ENCODE data around the gene ATXN10. TPM values are rescaled to one million over a fixed set of nuclear protein-coding genes. Genes with fewer than 3 reads are reported as not detected.

The ATXN10 gene
- total RNA-seq, 1 donor from 2014 or later: 99.7 TPM

GRCh38 chr22:45718391-45718790 is 46.8 kb downstream of the ATXN10 start:
- Mint-ChIP-seq H3K4me1 (no peaks in the 10 kb centered on the region), H3K27me3 (no peaks in the 10 kb centered on the region), H3K4me3 (no peak overlapping the region), H3K9me3 (no peaks in the 10 kb centered on the region), H3K27ac (no peak overlapping the region), H3K36me3 (ENCODE audit: low read depth) (peaks cover 72% of the 10 kb centered on the region)
- ChIA-PET POLR2A (no interaction called here), CTCF (no interaction called here)
- DNase-seq (no peak), ATAC-seq (ENCODE audit: low read depth) (no peak)
- intact Hi-C loops (cut with micrococcal nuclease): no loop called here
- TF ChIP-seq, protein P1, sequence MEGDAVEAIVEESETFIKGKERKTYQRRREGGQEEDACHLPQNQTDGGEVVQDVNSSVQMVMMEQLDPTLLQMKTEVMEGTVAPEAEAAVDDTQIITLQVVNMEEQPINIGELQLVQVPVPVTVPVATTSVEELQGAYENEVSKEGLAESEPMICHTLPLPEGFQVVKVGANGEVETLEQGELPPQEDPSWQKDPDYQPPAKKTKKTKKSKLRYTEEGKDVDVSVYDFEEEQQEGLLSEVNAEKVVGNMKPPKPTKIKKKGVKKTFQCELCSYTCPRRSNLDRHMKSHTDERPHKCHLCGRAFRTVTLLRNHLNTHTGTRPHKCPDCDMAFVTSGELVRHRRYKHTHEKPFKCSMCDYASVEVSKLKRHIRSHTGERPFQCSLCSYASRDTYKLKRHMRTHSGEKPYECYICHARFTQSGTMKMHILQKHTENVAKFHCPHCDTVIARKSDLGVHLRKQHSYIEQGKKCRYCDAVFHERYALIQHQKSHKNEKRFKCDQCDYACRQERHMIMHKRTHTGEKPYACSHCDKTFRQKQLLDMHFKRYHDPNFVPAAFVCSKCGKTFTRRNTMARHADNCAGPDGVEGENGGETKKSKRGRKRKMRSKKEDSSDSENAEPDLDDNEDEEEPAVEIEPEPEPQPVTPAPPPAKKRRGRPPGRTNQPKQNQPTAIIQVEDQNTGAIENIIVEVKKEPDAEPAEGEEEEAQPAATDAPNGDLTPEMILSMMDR (IDR thresholded peaks at IDR 0.05): no peak

DNA sequence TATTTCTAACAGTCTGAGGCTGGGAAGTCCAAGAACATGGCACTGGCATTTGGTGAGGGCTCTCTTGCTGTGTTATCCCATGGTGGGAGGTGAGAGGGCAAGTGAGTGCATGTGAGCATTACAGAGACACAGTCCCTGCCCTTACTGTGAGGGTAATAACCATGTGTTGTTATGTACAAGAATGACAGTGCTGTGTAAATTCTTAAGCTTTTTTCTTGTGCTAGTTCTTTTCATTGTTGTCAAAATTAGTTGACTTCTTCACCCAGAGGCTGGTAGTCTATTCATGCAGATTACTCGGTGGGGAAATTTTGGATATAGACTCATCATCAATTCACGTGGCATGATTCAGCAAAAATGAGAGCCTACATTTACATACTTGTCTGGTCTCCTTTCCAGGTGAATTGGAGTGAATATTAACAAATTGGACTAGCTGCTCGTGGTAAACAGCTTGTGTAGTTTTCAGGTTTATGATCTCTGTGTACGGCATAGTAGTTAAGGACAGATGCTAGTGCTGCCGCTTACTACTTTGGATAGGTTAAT is 49.3 kb downstream of the ATXN10 start:
- H3K36me3 Mint-ChIP-seq (ENCODE audit: low read depth): peaks cover 59% of the 10 kb centered on the region
- H3K9me3 Mint-ChIP-seq: no peaks in the 10 kb centered on the region
- TF ChIP-seq, protein P1 (IDR thresholded peaks at IDR 0.05): no peak
- no peak overlapping the region for H3K27ac Mint-ChIP-seq
- ChIA-PET CTCF (no interaction called here), POLR2A (no interaction called here)
- no peak overlapping the region for H3K4me3 Mint-ChIP-seq
- DNase-seq (no peak), ATAC-seq (ENCODE audit: low read depth) (no peak)
- peaks cover 21% of the 10 kb centered on the region for H3K4me1 Mint-ChIP-seq
- intact Hi-C loops (cut with micrococcal nuclease): no loop called here
- H3K27me3 Mint-ChIP-seq: no peaks in the 10 kb centered on the region

GRCh38 chr22:45722006-45722405 is 50.4 kb downstream of the ATXN10 start:
- no peak overlapping the region for H3K27ac Mint-ChIP-seq
- intact Hi-C loops (cut with micrococcal nuclease): no loop called here

GRCh38 chr22:45726081-45726480 is 54.4 kb downstream of the ATXN10 start:
- no peaks in the 10 kb centered on the region for H3K9me3 Mint-ChIP-seq
- DNase-seq (no peak), ATAC-seq (ENCODE audit: low read depth) (no peak)
- peaks cover 34% of the 10 kb centered on the region for H3K4me1 Mint-ChIP-seq
- ChIA-PET POLR2A (no interaction called here), CTCF (no interaction called here)
- intact Hi-C loops (cut with micrococcal nuclease): no loop called here
- TF ChIP-seq, protein P1 (IDR thresholded peaks at IDR 0.05): no peak
- H3K36me3 Mint-ChIP-seq (ENCODE audit: low read depth): peaks cover 46% of the 10 kb centered on the region
- H3K4me3 Mint-ChIP-seq: no peak overlapping the region
- H3K27ac Mint-ChIP-seq: no peak overlapping the region
- no peaks in the 10 kb centered on the region for H3K27me3 Mint-ChIP-seq

More at GRCh38 chr22:45722006-45722405, 50.4 kb downstream of the ATXN10 start:
- no peaks in the 10 kb centered on the region for H3K27me3 Mint-ChIP-seq
- ATAC-seq (ENCODE audit: low read depth) (no peak), DNase-seq (no peak)
- ChIA-PET POLR2A (no interaction called here), CTCF (no interaction called here)
- no peak overlapping the region for H3K4me3 Mint-ChIP-seq
- H3K4me1 Mint-ChIP-seq: peaks cover 30% of the 10 kb centered on the region
- no peaks in the 10 kb centered on the region for H3K9me3 Mint-ChIP-seq
- TF ChIP-seq, protein P1 (IDR thresholded peaks at IDR 0.05): no peak
- H3K36me3 Mint-ChIP-seq (ENCODE audit: low read depth): peaks cover 55% of the 10 kb centered on the region

GRCh38 chr22:45731041-45731797 is 59.6 kb downstream of the ATXN10 start:
- no peak for ATAC-seq (ENCODE audit: low read depth)
- Mint-ChIP-seq H3K4me3 (no peak overlapping the region), H3K36me3 (ENCODE audit: low read depth) (peaks cover 45% of the 10 kb centered on the region), H3K27me3 (no peaks in the 10 kb centered on the region), H3K27ac (no peak overlapping the region), H3K9me3 (no peaks in the 10 kb centered on the region), H3K4me1 (peaks cover 11% of the 10 kb centered on the region)
- TF ChIP-seq, protein P1 (IDR thresholded peaks at IDR 0.05): no peak
- intact Hi-C loops (cut with micrococcal nuclease): no loop called here
- POLR2A ChIA-PET: no interaction called here
- DNase-seq: no peak
- CTCF ChIA-PET: interaction anchor here (0.8 kb wide), 1 partner anchor 27 kb away, joined by 3 read pairs; no protein-coding TSS in a partner anchor

Measured in activated B cell treated with CpG ODN at 0.5 μM for 24 hours (primary cell).